ENCODE data around the gene ADGRA3. TPM values are rescaled to one million over a fixed set of nuclear protein-coding genes. Genes with fewer than 3 reads are reported as not detected.

The ADGRA3 gene
- total RNA-seq (2021; fragmentation: NEBNext Ultra II Directional; extraction: Animal tissue kit (Norgen Biotek cat#: 25700)): 10 to 100 TPM; 15.1 to 19.0 (median 17.7) TPM
- long read RNA-seq, partial matches to known transcripts: 2 of 2 reads
- long read RNA-seq, other reads (novel, unspliced or antisense): 0 of 2 reads

- DNase-seq: peak; percentile 40
- Mint-ChIP-seq H3K27me3 (ENCODE audit: insufficient read depth) (no peaks in the 10 kb centered on the region; the same call in 1 of the 2 replicates), H3K27ac (peak within 1 kb of the TSS; percentile 92), H3K4me1 (ENCODE audit: low read depth) (peaks cover 40% of the 10 kb centered on the region), H3K36me3 (ENCODE audit: low read depth) (no peaks in the 10 kb centered on the region), H3K9me3 (no peaks in the 10 kb centered on the region), H3K4me3 (peak within 1 kb of the TSS; percentile 95)
- no peak for TF ChIP-seq CTCF (IDR thresholded peaks at IDR 0.05)
Observed at GRCh38 chr4:22515888-22516541, at the start of gene ADGRA3. Gene ADGRA3, minus strand, starts transcription at chr4:22516066. Its CDS starts 282 bp downstream, at chr4:22515784.

- Mint-ChIP-seq H3K27ac (no peak overlapping the region), H3K27me3 (ENCODE audit: insufficient read depth) (no peaks in the 10 kb centered on the region; the same call in 1 of the 2 replicates), H3K4me3 (no peak overlapping the region), H3K4me1 (ENCODE audit: low read depth) (no peaks in the 10 kb centered on the region), H3K9me3 (0 out of 2 replicates have a peak, but pooled peaks cover 4% of the 10 kb centered on the region), H3K36me3 (ENCODE audit: low read depth) (no peaks in the 10 kb centered on the region)
- no peak for DNase-seq
- no peak for TF ChIP-seq CTCF (IDR thresholded peaks at IDR 0.05)
Observed at GRCh38 chr4:22556495-22556894, 40.6 kb upstream of the ADGRA3 start.

GRCh38 chr4:22554670-22555069, 38.8 kb upstream of the ADGRA3 start:
- DNase-seq: no peak
- Mint-ChIP-seq H3K36me3 (ENCODE audit: low read depth) (no peaks in the 10 kb centered on the region), H3K27me3 (ENCODE audit: insufficient read depth) (no peaks in the 10 kb centered on the region; the same call in 1 of the 2 replicates), H3K4me3 (no peak overlapping the region), H3K4me1 (ENCODE audit: low read depth) (no peaks in the 10 kb centered on the region), H3K27ac (no peak overlapping the region), H3K9me3 (0 out of 2 replicates have a peak, but pooled peaks cover 4% of the 10 kb centered on the region)
- TF ChIP-seq CTCF (IDR thresholded peaks at IDR 0.05): no peak

GRCh38 chr4:22553560-22553959, 37.7 kb upstream of the ADGRA3 start:
- Mint-ChIP-seq H3K4me3 (no peak overlapping the region), H3K27ac (no peak overlapping the region), H3K36me3 (ENCODE audit: low read depth) (no peaks in the 10 kb centered on the region), H3K27me3 (ENCODE audit: insufficient read depth) (no peaks in the 10 kb centered on the region; the same call in 1 of the 2 replicates), H3K4me1 (ENCODE audit: low read depth) (no peaks in the 10 kb centered on the region), H3K9me3 (no peaks in the 10 kb centered on the region)
- no peak for DNase-seq
- no peak for TF ChIP-seq CTCF (IDR thresholded peaks at IDR 0.05)

- TF ChIP-seq CTCF (IDR thresholded peaks at IDR 0.05): no peak
- Mint-ChIP-seq H3K27ac (no peak overlapping the region), H3K9me3 (no peaks in the 10 kb centered on the region), H3K4me1 (ENCODE audit: low read depth) (no peaks in the 10 kb centered on the region), H3K27me3 (ENCODE audit: insufficient read depth) (no peaks in the 10 kb centered on the region; the same call in 1 of the 2 replicates), H3K36me3 (ENCODE audit: low read depth) (no peaks in the 10 kb centered on the region), H3K4me3 (no peak overlapping the region)
- DNase-seq: no peak
Observed at GRCh38 chr4:22552812-22553211, 36.9 kb upstream of the ADGRA3 start.
